Measurements from ENCODE around the gene LPCAT1.

DNA sequence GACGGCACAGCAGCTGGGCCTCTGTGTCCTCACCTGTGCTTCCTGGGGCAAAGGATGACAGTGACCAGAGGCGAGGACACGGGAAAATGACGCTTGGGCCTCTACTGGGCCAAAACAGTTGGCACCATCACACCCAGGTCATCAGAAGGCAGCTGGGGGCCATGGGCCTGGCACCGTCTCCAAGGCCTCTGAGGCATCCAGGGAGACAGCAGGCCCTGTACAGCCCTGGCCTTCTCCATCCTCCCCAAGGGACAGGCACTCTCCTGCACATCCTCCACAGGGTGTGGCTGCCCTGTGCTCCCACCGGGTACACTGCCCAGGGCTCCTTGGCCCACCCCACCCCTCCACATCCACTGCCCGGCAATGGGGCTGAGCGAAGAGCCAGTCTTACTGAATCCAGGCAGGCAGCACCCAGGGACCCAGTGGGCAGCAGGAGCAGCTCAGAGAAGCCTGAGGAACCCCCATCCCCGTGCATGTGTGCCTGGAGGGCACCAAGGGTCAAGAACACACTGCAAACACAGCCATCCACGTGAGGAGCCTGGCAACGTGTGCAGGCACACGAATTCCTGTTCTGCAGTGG, 4.0 kb downstream of the LPCAT1 start:
- TF ChIP-seq, protein P1, sequence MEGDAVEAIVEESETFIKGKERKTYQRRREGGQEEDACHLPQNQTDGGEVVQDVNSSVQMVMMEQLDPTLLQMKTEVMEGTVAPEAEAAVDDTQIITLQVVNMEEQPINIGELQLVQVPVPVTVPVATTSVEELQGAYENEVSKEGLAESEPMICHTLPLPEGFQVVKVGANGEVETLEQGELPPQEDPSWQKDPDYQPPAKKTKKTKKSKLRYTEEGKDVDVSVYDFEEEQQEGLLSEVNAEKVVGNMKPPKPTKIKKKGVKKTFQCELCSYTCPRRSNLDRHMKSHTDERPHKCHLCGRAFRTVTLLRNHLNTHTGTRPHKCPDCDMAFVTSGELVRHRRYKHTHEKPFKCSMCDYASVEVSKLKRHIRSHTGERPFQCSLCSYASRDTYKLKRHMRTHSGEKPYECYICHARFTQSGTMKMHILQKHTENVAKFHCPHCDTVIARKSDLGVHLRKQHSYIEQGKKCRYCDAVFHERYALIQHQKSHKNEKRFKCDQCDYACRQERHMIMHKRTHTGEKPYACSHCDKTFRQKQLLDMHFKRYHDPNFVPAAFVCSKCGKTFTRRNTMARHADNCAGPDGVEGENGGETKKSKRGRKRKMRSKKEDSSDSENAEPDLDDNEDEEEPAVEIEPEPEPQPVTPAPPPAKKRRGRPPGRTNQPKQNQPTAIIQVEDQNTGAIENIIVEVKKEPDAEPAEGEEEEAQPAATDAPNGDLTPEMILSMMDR (conservative IDR thresholded peaks at IDR 0.05): no peak
- no peak for TF ChIP-seq ZFX (IDR thresholded peaks at IDR 0.05)

Data from C4-2B (cell line).